Tibial artery (tissue), 4 donors: ENCODE data around the gene XPNPEP1.

Experiments
- DNase-seq, 2 donors: peaks; one replicate each; pipeline ENCODE4 v3.0.0-alpha.2; 2019
- H3K27ac ChIP-seq, 2 donors: fragments of 200-600 bp; sonication (generic) in 1 of 2; 1 replicate in 1 of 2; 2 replicates in 1 of 2; pipeline ENCODE4 v1.5.1; 2018 to 2019; ENCODE audit warnings: mild to moderate bottlenecking in 1 of 2
- H3K27me3 ChIP-seq, 2 donors: fragments of 200-600 bp; sonication (generic) in 1 of 2; one replicate each; pipeline versions ENCODE4 v1.5.1 to v1.6.0; 2016 to 2019
- H3K36me3 ChIP-seq, 3 donors: fragments of 200-600 bp; sonication (generic) in 2 of 3; one replicate each; pipeline ENCODE4 v1.5.1; 2016 to 2019; ENCODE audit warnings: mild to moderate bottlenecking in 2 of 3
- H3K4me1 ChIP-seq, 4 donors: fragments of 200-600 bp; sonication (generic) in 2 of 4; 1 replicate in 3 of 4; 2 replicates in 1 of 4; pipeline ENCODE4 v1.5.1; 2016 to 2019
- H3K4me3 ChIP-seq, 2 donors: fragments of 200-600 bp; sonication (generic) in 1 of 2; 1 replicate in 1 of 2; 2 replicates in 1 of 2; pipeline ENCODE4 v1.5.1; 2018 to 2019; ENCODE audit warnings: mild to moderate bottlenecking in 2 of 2
- H3K9me3 ChIP-seq, 3 donors: fragments of 200-600 bp; sonication (generic) in 1 of 3; one replicate each; pipeline ENCODE4 v1.5.1; 2016 to 2019
- CTCF ChIP-seq, 2 experiments: fragments of 200-600 bp in 1 of 2; fragments of 450-650 bp in 1 of 2; IDR thresholded peaks; one replicate each; pipeline ENCODE4 v1.5.1; 2017 to 2019; ENCODE audit warnings: antibody characterized with exemption in 2 of 2, mild to moderate bottlenecking in 1 of 2, moderate library complexity in 1 of 2
- intact Hi-C: fragments of 100-400 bp; cut with DNase I; formaldehyde crosslinking; loops from one replicate; pipeline ENCODE4 v1.15.0; 2023; ENCODE audit warnings: low total_unique reads

The XPNPEP1 gene

GRCh38 chr10:109875151-109875568 is 48.2 kb downstream of the XPNPEP1 start:
- no peaks in the 10 kb centered on the region for H3K27me3 ChIP-seq
- TF ChIP-seq CTCF (IDR thresholded peaks at IDR 0.05) = no peak
- peaks cover 63 to 89% (median 89%) of the 10 kb centered on the region in 3 donors for H3K36me3 ChIP-seq
- H3K4me3 ChIP-seq = no peak overlapping the region
- no peaks in the 10 kb centered on the region for H3K4me1 ChIP-seq
- intact Hi-C loops = no loop called here
- DNase-seq = no peak
- H3K9me3 ChIP-seq = no peaks in the 10 kb centered on the region
- no peak overlapping the region for H3K27ac ChIP-seq

- no peak for TF ChIP-seq CTCF (IDR thresholded peaks at IDR 0.05)
- H3K4me3 ChIP-seq = no peak overlapping the region
- H3K9me3 ChIP-seq = no peaks in the 10 kb centered on the region
- no peaks in the 10 kb centered on the region for H3K27me3 ChIP-seq
- no peaks in the 10 kb centered on the region for H3K4me1 ChIP-seq
- H3K27ac ChIP-seq = no peak overlapping the region
- intact Hi-C loops = no loop called here
- peaks cover 81 to 98% (median 98%) of the 10 kb centered on the region in 3 donors for H3K36me3 ChIP-seq
- no peak for DNase-seq
These were observed 51.8 kb downstream of the XPNPEP1 start for GRCh38 chr10:109871476-109871875.

GRCh38 chr10:109866995-109867635 is 56.2 kb downstream of the XPNPEP1 start:
- H3K9me3 ChIP-seq = peaks cover 0 to 9% (median 9%) of the 10 kb centered on the region in 3 donors

GRCh38 chr10:109866168-109866994 is 56.9 kb downstream of the XPNPEP1 start:
- TF ChIP-seq CTCF (IDR thresholded peaks at IDR 0.05) = no peak
- Histone ChIP-seq H3K9me3 (peaks cover 0 to 9% (median 9%) of the 10 kb centered on the region in 3 donors), H3K27ac (no peak overlapping the region), H3K27me3 (no peaks in the 10 kb centered on the region), H3K4me3 (no peak overlapping the region), H3K4me1 (no peaks in the 10 kb centered on the region), H3K36me3 (peaks cover 80 to 85% (median 84%) of the 10 kb centered on the region in 3 donors)
- intact Hi-C loops = no loop called here
- no peak for DNase-seq

More at GRCh38 chr10:109866995-109867635, 56.2 kb downstream of the XPNPEP1 start:
- H3K4me3 ChIP-seq = no peak overlapping the region
- intact Hi-C loops = no loop called here
- H3K27me3 ChIP-seq = no peaks in the 10 kb centered on the region
- TF ChIP-seq CTCF (IDR thresholded peaks at IDR 0.05) = no peak
- peaks cover 88 to 92% (median 91%) of the 10 kb centered on the region in 3 donors for H3K36me3 ChIP-seq
- no peaks in the 10 kb centered on the region for H3K4me1 ChIP-seq
- DNase-seq = no peak
- no peak overlapping the region for H3K27ac ChIP-seq

- no peaks in the 10 kb centered on the region for H3K27me3 ChIP-seq
- peaks cover 0 to 9% (median 9%) of the 10 kb centered on the region in 3 donors for H3K9me3 ChIP-seq
- no peak for TF ChIP-seq CTCF (IDR thresholded peaks at IDR 0.05)
- H3K4me1 ChIP-seq = no peaks in the 10 kb centered on the region
- H3K27ac ChIP-seq = no peak overlapping the region
- H3K4me3 ChIP-seq = no peak overlapping the region
- intact Hi-C loops = no loop called here
- no peak for DNase-seq
- peaks cover 58 to 61% (median 60%) of the 10 kb centered on the region in 3 donors for H3K36me3 ChIP-seq
These were observed 59.5 kb downstream of the XPNPEP1 start for GRCh38 chr10:109863775-109864174.
